GM23338 (cell line): ENCODE results near the gene KEL. TPM values are rescaled to one million over a fixed set of nuclear protein-coding genes. Genes with fewer than 3 reads are reported as not detected.

Experiments
- ATAC-seq: fragments of 200-7000 bp; cut with Tn5 transposase; 3 replicates; pipeline ENCODE4 v1.9.1; 2020
- DNase-seq: peaks from one replicate; pipeline ENCODE4 v3.0.0-alpha.2; 2015; ENCODE audit warnings: low spot score
- H2AFZ ChIP-seq: fragments of 200-600 bp; sonication (generic); 2 replicates; pipeline ENCODE4 v1.8.0; 2016; ENCODE audit warnings: antibody characterized with exemption, mild to moderate bottlenecking, moderate library complexity
- H3F3A ChIP-seq: fragments of 200-600 bp; sonication (generic); replicated peaks from 2 replicates; pipeline ENCODE4 v1.8.0; 2017; ENCODE audit warnings: antibody characterized with exemption, mixed run types, low read depth
- H3K27ac ChIP-seq: fragments of 200-600 bp; sonication (generic); 2 replicates; pipeline ENCODE4 v1.6.1; 2016; ENCODE audit warnings: low read depth
- H3K27me3 ChIP-seq: fragments of 200-600 bp; sonication (generic); 2 replicates; pipeline ENCODE4 v1.8.0; 2016; ENCODE audit warnings: mild to moderate bottlenecking, mixed run types, moderate library complexity; ENCODE audit not compliant: insufficient read depth
- H3K36me3 ChIP-seq: fragments of 200-600 bp; sonication (generic); 2 replicates; pipeline ENCODE4 v1.8.0; 2016; ENCODE audit warnings: mild to moderate bottlenecking; ENCODE audit not compliant: insufficient read depth
- H3K4me1 ChIP-seq: fragments of 200-600 bp; sonication (generic); 2 replicates; pipeline ENCODE4 v1.8.0; 2016; ENCODE audit warnings: mild to moderate bottlenecking, moderate library complexity; ENCODE audit not compliant: insufficient read depth
- H3K4me2 ChIP-seq: fragments of 200-600 bp; sonication (generic); 2 replicates; pipeline ENCODE4 v1.7.1; 2017; ENCODE audit warnings: mixed run types
- H3K4me3 ChIP-seq: fragments of 200-600 bp; sonication (generic); 2 replicates; pipeline ENCODE4 v1.6.1; 2016; ENCODE audit warnings: mixed run types
- H3K79me2 ChIP-seq: fragments of 200-600 bp; sonication (generic); replicated peaks from 2 replicates; pipeline ENCODE4 v1.8.0; 2017; ENCODE audit warnings: mild to moderate bottlenecking; ENCODE audit not compliant: insufficient read depth
- H3K9me2 ChIP-seq: fragments of 200-600 bp; sonication (generic); 2 replicates; pipeline ENCODE4 v1.8.0; 2017; ENCODE audit not compliant: insufficient read depth
- H4K20me1 ChIP-seq: fragments of 200-600 bp; sonication (generic); replicated peaks from 2 replicates; pipeline ENCODE4 v1.8.0; 2017; ENCODE audit warnings: mild to moderate bottlenecking; ENCODE audit not compliant: insufficient read depth
- H3K27ac Mint-ChIP-seq: 2 replicates; pipeline ENCODE4 v1.8.0; 2020; ENCODE audit warnings: inconsistent platforms, mild to moderate bottlenecking, moderate library complexity, mixed read lengths
- H3K27me3 Mint-ChIP-seq: 3 replicates; pipeline ENCODE4 v1.8.0; 2022; ENCODE audit warnings: low read depth, mild to moderate bottlenecking, moderate library complexity, mixed read lengths, inconsistent platforms; ENCODE audit not compliant: insufficient read depth, poor library complexity
- H3K36me3 Mint-ChIP-seq: 3 replicates; pipeline ENCODE4 v1.8.0; 2021; ENCODE audit warnings: low read depth, mild to moderate bottlenecking, inconsistent platforms, moderate library complexity, mixed read lengths
- H3K4me1 Mint-ChIP-seq: 3 replicates; pipeline ENCODE4 v1.8.0; 2020; ENCODE audit warnings: mild to moderate bottlenecking, inconsistent platforms, mixed read lengths
- H3K4me3 Mint-ChIP-seq: 3 replicates; pipeline ENCODE4 v1.8.0; 2021; ENCODE audit warnings: moderate library complexity, mild to moderate bottlenecking, inconsistent platforms, mixed read lengths
- H3K9me3 Mint-ChIP-seq: 3 replicates; pipeline ENCODE4 v1.8.0; 2020; ENCODE audit warnings: moderate library complexity, mild to moderate bottlenecking, inconsistent platforms, mixed read lengths
- CREB1 ChIP-seq: fragments of 250-450 bp; sonication (Bioruptor Pico); IDR thresholded peaks from 2 replicates; pipeline ENCODE4 v1.5.0; 2020; ENCODE audit warnings: low read depth, mild to moderate bottlenecking, moderate library complexity
- EZH2 ChIP-seq: fragments of 200-600 bp; sonication (generic); IDR thresholded peaks from one replicate; pipeline ENCODE4 v1.8.0; 2017; ENCODE audit warnings: antibody characterized with exemption, mild to moderate bottlenecking, low read depth; ENCODE audit not compliant: unreplicated experiment
- JUNB ChIP-seq: IDR thresholded peaks from one replicate; pipeline ENCODE4 v1.6.1; 2016; ENCODE audit warnings: antibody characterized with exemption; ENCODE audit not compliant: unreplicated experiment
- NANOG ChIP-seq: IDR thresholded peaks from 2 replicates; pipeline ENCODE4 v1.6.1; 2016; ENCODE audit warnings: antibody characterized with exemption, borderline replicate concordance
- POLR2AphosphoS5 ChIP-seq: IDR thresholded peaks from 2 replicates; pipeline ENCODE4 v1.6.1; 2016; ENCODE audit warnings: antibody characterized with exemption, low read depth
- STAT1 ChIP-seq: IDR thresholded peaks from one replicate; pipeline ENCODE4 v1.6.1; 2016; ENCODE audit warnings: antibody characterized with exemption; ENCODE audit not compliant: unreplicated experiment
- ZNF114 ChIP-seq: fragments of 250-450 bp; sonication (Bioruptor Pico); IDR thresholded peaks from 2 replicates; pipeline ENCODE4 v1.5.0; 2020; ENCODE audit warnings: mild to moderate bottlenecking, moderate library complexity
- polyA plus RNA-seq: library from polyadenylated mRNA; unstranded; fragments of >200 nt; fragmentation: Nextera tagmentation; extraction: Ambion mirVana; gene quantifications from 2 replicates; pipeline ENCODE4 v1.2.1, GENCODE V29; 2016
- total RNA-seq: library from RNA; depleted of rRNA; stranded (reverse); fragments of >200 nt; shearing (Covaris generic); gene quantifications from 2 replicates; pipeline ENCODE4 v1.2.3, GENCODE V29; 2014
- TF ChIP-seq, protein P1 (sequence below): fragments of 250-450 bp; sonication (Bioruptor Pico); IDR thresholded peaks from 2 replicates; pipeline ENCODE4 v1.5.0; 2020; ENCODE audit warnings: mild to moderate bottlenecking, moderate library complexity
- TF ChIP-seq, protein P2 (sequence below), 2 experiments: fragments of 200-600 bp in 1 of 2; sonication (generic) in 1 of 2; conservative IDR thresholded peaks; 2 replicates each; pipeline versions ENCODE4 v1.5.1 to v1.6.1; 2016 to 2017; ENCODE audit warnings: antibody characterized with exemption in 2 of 2, low read depth in 2 of 2, mild to moderate bottlenecking in 2 of 2, moderate library complexity in 1 of 2

The KEL gene
- total and polyA plus RNA-seq, 2 experiments from 2014 or later, result 1.2 to 3.6 TPM

DNA sequence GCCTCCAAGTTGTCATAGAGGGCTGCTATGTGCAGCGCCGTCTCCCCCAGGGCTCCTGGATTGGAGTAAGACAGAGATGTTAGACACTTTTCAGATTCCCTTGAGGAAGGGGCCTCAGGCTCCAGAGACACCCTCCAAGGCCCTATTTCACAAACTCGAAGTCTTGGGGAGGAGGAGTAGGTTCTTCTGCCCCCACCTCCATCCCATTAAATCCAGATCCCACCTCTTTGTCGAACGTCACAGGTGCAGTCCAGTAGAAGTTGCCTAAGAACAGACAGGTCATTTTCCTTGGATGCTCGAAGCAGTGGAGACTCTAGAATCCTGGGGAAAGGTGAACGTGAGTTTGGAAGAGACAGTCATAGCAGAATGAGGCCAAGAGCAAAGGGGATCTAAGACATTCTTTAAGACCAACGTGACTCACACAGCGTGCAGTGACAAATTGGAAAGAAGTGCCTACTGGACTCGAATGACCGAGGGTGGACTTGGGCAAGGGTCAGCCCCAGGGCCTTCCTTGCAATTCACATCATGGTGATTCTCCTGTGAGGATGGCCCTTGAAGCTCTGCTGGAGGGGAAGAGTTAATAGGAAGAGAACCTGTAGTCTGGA, 31.9 kb downstream of the KEL start (continued):
- TF ChIP-seq, protein P1, sequence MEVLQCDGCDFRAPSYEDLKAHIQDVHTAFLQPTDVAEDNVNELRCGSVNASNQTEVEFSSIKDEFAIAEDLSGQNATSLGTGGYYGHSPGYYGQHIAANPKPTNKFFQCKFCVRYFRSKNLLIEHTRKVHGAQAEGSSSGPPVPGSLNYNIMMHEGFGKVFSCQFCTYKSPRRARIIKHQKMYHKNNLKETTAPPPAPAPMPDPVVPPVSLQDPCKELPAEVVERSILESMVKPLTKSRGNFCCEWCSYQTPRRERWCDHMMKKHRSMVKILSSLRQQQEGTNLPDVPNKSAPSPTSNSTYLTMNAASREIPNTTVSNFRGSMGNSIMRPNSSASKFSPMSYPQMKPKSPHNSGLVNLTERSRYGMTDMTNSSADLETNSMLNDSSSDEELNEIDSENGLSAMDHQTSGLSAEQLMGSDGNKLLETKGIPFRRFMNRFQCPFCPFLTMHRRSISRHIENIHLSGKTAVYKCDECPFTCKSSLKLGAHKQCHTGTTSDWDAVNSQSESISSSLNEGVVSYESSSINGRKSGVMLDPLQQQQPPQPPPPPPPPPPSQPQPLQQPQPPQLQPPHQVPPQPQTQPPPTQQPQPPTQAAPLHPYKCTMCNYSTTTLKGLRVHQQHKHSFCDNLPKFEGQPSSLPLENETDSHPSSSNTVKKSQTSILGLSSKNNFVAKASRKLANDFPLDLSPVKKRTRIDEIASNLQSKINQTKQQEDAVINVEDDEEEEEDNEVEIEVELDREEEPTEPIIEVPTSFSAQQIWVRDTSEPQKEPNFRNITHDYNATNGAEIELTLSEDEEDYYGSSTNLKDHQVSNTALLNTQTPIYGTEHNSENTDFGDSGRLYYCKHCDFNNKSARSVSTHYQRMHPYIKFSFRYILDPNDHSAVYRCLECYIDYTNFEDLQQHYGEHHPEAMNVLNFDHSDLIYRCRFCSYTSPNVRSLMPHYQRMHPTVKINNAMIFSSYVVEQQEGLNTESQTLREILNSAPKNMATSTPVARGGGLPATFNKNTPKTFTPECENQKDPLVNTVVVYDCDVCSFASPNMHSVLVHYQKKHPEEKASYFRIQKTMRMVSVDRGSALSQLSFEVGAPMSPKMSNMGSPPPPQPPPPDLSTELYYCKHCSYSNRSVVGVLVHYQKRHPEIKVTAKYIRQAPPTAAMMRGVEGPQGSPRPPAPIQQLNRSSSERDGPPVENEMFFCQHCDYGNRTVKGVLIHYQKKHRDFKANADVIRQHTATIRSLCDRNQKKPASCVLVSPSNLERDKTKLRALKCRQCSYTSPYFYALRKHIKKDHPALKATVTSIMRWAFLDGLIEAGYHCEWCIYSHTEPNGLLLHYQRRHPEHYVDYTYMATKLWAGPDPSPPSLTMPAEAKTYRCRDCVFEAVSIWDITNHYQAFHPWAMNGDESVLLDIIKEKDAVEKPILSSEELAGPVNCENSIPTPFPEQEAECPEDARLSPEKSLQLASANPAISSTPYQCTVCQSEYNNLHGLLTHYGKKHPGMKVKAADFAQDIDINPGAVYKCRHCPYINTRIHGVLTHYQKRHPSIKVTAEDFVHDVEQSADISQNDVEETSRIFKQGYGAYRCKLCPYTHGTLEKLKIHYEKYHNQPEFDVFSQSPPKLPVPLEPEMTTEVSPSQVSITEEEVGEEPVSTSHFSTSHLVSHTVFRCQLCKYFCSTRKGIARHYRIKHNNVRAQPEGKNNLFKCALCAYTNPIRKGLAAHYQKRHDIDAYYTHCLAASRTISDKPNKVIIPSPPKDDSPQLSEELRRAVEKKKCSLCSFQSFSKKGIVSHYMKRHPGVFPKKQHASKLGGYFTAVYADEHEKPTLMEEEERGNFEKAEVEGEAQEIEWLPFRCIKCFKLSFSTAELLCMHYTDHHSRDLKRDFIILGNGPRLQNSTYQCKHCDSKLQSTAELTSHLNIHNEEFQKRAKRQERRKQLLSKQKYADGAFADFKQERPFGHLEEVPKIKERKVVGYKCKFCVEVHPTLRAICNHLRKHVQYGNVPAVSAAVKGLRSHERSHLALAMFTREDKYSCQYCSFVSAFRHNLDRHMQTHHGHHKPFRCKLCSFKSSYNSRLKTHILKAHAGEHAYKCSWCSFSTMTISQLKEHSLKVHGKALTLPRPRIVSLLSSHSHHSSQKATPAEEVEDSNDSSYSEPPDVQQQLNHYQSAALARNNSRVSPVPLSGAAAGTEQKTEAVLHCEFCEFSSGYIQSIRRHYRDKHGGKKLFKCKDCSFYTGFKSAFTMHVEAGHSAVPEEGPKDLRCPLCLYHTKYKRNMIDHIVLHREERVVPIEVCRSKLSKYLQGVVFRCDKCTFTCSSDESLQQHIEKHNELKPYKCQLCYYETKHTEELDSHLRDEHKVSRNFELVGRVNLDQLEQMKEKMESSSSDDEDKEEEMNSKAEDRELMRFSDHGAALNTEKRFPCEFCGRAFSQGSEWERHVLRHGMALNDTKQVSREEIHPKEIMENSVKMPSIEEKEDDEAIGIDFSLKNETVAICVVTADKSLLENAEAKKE (CRISPR knock-in tag), result no peak
- TF ChIP-seq, protein P2, sequence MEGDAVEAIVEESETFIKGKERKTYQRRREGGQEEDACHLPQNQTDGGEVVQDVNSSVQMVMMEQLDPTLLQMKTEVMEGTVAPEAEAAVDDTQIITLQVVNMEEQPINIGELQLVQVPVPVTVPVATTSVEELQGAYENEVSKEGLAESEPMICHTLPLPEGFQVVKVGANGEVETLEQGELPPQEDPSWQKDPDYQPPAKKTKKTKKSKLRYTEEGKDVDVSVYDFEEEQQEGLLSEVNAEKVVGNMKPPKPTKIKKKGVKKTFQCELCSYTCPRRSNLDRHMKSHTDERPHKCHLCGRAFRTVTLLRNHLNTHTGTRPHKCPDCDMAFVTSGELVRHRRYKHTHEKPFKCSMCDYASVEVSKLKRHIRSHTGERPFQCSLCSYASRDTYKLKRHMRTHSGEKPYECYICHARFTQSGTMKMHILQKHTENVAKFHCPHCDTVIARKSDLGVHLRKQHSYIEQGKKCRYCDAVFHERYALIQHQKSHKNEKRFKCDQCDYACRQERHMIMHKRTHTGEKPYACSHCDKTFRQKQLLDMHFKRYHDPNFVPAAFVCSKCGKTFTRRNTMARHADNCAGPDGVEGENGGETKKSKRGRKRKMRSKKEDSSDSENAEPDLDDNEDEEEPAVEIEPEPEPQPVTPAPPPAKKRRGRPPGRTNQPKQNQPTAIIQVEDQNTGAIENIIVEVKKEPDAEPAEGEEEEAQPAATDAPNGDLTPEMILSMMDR (conservative IDR thresholded peaks at IDR 0.05; ENCODE audit: low read depth in 2 of 2), result no peak
- TF ChIP-seq CREB1, result no peak
- TF ChIP-seq JUNB, result no peak

DNA sequence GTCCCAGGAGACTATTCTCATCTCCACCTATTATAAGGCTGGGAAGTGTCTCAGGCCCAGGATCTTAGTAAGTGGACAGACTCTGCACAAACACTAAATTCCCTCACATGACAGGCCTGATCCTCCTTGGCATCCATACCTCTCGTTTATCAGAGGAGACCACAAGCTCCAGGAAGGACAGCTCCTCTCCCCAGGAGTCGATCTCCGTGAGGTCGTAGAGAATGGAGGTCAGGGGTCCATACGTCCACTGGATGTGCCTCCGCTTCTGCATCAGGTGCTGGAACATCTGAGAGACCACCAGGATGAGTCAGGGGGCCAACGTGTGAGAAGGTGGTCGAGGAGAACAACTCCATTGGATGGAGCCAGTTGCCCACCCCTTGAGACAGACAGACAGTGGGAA, 34.2 kb downstream of the KEL start:
- ATAC-seq (no peak), DNase-seq (no peak)
- Mint-ChIP-seq H3K27ac (no peak overlapping the region), H3K4me1 (peaks cover 5% of the 10 kb centered on the region; the same call in 2 of the 3 replicates), H3K36me3 (no peaks in the 10 kb centered on the region; the same call in 1 of the 3 replicates), H3K27me3 (peaks cover 10% of the 10 kb centered on the region), H3K9me3 (no peaks in the 10 kb centered on the region; the same call in 2 of the 3 replicates), H3K4me3 (no peak overlapping the region)
- no peaks in the 10 kb centered on the region for H3F3A ChIP-seq
- H3K4me2 ChIP-seq, result no peak overlapping the region
- no peak overlapping the region for H3K27ac ChIP-seq
- no peaks in the 10 kb centered on the region for H3K79me2 ChIP-seq
- no peak overlapping the region for H2AFZ ChIP-seq
- no peaks in the 10 kb centered on the region for H4K20me1 ChIP-seq
- H3K36me3 ChIP-seq, result no peaks in the 10 kb centered on the region
- H3K4me3 ChIP-seq, result no peak overlapping the region
- H3K9me2 ChIP-seq, result no peaks in the 10 kb centered on the region
- no peaks in the 10 kb centered on the region for H3K4me1 ChIP-seq
- peaks cover 9% of the 10 kb centered on the region; the same call in 1 of the 2 replicates for H3K27me3 ChIP-seq
- TF ChIP-seq POLR2AphosphoS5 (no peak), ZNF114 (CRISPR knock-in tag) (no peak), EZH2 (no peak), JUNB (no peak), STAT1 (no peak), NANOG (no peak)
